ENCODE results near the gene ZNF445.
"Not testable (repeated sequence)": the region's sequence is repeated elsewhere in the genome, so short reads cannot be mapped to it uniquely, and the experiment has no call there.

- not testable (repeated sequence) for TF ChIP-seq CTCF (conservative IDR thresholded peaks at IDR 0.05); EZH2 (IDR thresholded peaks at IDR 0.05; ENCODE audit: low read depth)
These were observed 25.7 kb upstream of the ZNF445 start for GRCh38 chr3:44503178-44503577.

All from PC-9 (cell line).